ENCODE results near the gene LYSMD1.

GRCh38 chr1:151142411-151143056, 23.2 kb downstream of the LYSMD1 start:
- TF ChIP-seq CTCF (conservative IDR thresholded peaks at IDR 0.05; ENCODE audit: low read length), result no peak
- no peak for TF ChIP-seq EZH2phosphoT487 (IDR thresholded peaks at IDR 0.05; ENCODE audit: borderline replicate concordance)
